Large intestine (tissue), 3 donors: ENCODE data around the gene NR4A2. TPM values are rescaled to one million over a fixed set of nuclear protein-coding genes. Genes with fewer than 3 reads are reported as not detected.
A peak's percentile ranks its signal among the peaks of the same experiment; 100 is the strongest.

Experiments
- DNase-seq, 2 donors: peaks; one replicate each; pipeline versions ENCODE4 v3.0.0 to v3.0.0-alpha.2; 2013
- H3K27ac ChIP-seq: one replicate; pipeline ENCODE4 v1.5.1; 2013; ENCODE audit warnings: low read length
- H3K27me3 ChIP-seq: 2 replicates; pipeline ENCODE4 v1.6.1; 2013; ENCODE audit warnings: low read length; ENCODE audit not compliant: control insufficient read depth, insufficient read depth
- H3K36me3 ChIP-seq: 2 replicates; pipeline ENCODE4 v1.6.1; 2013; ENCODE audit warnings: low read length; ENCODE audit not compliant: control insufficient read depth, insufficient read depth
- H3K4me1 ChIP-seq: one replicate; pipeline ENCODE4 v1.6.1; 2013; ENCODE audit warnings: low read length; ENCODE audit not compliant: control insufficient read depth, insufficient read depth
- H3K4me3 ChIP-seq: one replicate; pipeline ENCODE4 v1.5.1; 2013; ENCODE audit warnings: low read length
- H3K9me3 ChIP-seq: one replicate; pipeline ENCODE4 v1.6.1; 2013; ENCODE audit warnings: mild to moderate bottlenecking, low read depth, low read length, moderate library complexity; ENCODE audit not compliant: control insufficient read depth
- WGBS: methylation state at CpG from one replicate; pipeline ENCODE4 v1.1.5; 2013; ENCODE audit warnings: low lambda C conversion rate; ENCODE audit not compliant: insufficient coverage; 5-methylcytosine and 5-hydroxymethylcytosine counted together
- polyA plus RNA-seq: library from polyadenylated mRNA; unstranded; fragments of 120-200 nt; gene quantifications from one replicate; pipeline ENCODE4 v1.2.1, GENCODE V29; 2013

Gene NR4A2
- polyA plus RNA-seq, 1 donor, result 3.4 TPM

DNA sequence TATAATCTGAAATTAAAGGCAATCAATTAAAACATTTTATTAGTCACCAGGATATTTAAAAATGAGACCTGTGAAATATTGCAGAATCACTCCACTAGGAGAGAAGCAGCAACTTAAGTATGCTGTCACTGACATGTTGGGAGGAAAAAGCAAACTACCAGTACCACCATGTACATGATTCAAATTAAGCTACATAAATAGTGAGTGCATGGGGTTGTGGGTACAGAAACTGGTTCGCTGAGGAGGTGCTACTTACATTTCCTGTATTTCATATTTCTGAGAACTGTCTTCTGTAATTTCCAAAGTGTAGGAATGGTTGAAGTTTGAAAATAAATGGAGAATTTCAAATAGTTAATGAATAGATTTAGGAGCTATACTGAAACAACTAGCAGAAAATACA, 7.9 kb upstream of the NR4A2 start:
- DNase-seq, result no peak
- H3K4me1 ChIP-seq, result peaks cover 5% of the 10 kb centered on the region
- H3K27me3 ChIP-seq, result no peaks in the 10 kb centered on the region
- no CpG with 5 or more reads among the region's 1 CpG for WGBS
- H3K4me3 ChIP-seq, result no peak overlapping the region
- no peaks in the 10 kb centered on the region for H3K9me3 ChIP-seq
- H3K27ac ChIP-seq, result no peak overlapping the region
- no peaks in the 10 kb centered on the region for H3K36me3 ChIP-seq

DNA sequence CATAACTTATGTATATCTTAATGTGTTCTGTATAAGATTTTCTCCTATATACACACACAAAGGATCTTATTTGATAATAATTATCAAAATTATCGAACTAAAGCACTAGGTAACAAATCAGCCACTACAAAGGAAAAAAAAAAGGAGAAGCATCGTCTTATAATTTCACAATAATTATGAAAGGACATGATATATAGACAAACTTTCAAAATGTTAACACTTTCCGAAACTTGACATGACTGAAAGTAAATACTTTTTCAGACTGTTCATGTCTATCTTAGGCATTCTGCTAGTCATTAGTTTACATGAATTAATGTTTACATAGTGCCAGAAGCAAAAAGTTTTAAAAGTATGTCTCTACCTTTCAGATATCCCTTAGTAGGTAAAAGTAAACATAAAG, 7.3 kb upstream of the NR4A2 start:
- no peaks in the 10 kb centered on the region for H3K36me3 ChIP-seq
- H3K4me3 ChIP-seq, result no peak overlapping the region
- H3K27me3 ChIP-seq, result no peaks in the 10 kb centered on the region
- no peak for DNase-seq
- H3K4me1 ChIP-seq, result peaks cover 5% of the 10 kb centered on the region
- H3K27ac ChIP-seq, result no peak overlapping the region
- WGBS, result 85% methylated on average over 2 of the region's 3 CpGs
- H3K9me3 ChIP-seq, result no peaks in the 10 kb centered on the region

DNA sequence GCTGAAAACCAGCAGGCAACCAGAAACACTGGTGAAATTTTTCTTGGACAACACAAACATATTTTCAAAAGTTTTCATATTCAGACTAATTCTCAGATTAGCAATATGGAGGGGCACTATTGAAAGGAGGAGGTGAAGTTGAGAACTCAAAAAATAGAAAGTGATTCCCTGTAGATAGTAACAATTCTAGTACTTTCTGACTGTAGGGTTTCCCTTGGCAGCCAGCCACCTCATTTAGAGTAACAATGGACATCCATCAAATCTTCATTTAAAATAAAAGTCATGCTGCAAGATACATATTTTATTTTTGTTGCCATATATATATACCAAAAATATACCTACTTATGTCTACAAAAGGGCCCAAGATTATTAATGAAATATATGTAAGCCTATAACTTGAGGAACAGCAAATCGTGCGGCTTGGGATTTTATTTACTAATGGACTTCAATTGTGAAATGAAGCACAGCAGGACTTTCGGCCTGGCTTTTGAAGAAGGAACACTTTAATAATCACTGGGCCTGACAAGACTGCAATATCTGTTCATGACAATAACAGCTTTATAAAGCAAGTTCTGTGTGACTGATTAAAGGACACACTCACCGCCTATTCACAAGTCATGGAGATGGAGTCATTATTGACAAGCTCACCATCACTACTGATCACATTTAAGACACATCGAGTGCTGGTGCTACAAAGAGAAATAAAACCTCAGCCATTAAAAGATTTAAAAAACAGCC, 6.8 kb upstream of the NR4A2 start:
- Histone ChIP-seq H3K27ac (no peak overlapping the region), H3K36me3 (no peaks in the 10 kb centered on the region), H3K9me3 (no peaks in the 10 kb centered on the region), H3K4me3 (no peak overlapping the region), H3K4me1 (peaks cover 5% of the 10 kb centered on the region), H3K27me3 (no peaks in the 10 kb centered on the region)
- DNase-seq, result no peak
- WGBS, result no CpG with 5 or more reads among the region's 5 CpGs

DNA sequence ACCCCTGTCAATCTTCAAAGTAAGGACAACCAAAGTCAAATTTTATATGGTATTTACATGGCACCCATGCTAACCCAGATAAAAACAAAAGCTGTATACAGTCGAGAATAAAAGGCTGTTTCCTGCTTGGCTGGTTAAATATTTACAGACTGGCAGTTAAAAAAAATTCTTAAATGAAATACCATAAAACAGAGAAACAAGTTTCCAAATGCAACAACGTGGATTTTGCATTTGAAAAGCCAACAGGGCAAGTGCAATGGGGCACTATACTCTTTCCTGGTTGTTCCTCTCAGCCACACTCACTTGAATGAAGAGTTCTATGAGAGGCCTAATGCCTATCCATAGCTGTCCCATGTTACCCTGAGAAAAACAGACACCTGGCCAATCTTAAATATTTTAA, 6.1 kb upstream of the NR4A2 start:
- Histone ChIP-seq H3K27me3 (peaks cover 2% of the 10 kb centered on the region), H3K4me1 (peaks cover 5% of the 10 kb centered on the region), H3K36me3 (no peaks in the 10 kb centered on the region), H3K27ac (peak overlapping the region; percentile 53), H3K4me3 (no peak overlapping the region), H3K9me3 (peaks cover 4% of the 10 kb centered on the region)
- 0% methylated on average over 1 of the region's 2 CpGs for WGBS
- peak in 1 of 2 donors; percentile 75 for DNase-seq

DNA sequence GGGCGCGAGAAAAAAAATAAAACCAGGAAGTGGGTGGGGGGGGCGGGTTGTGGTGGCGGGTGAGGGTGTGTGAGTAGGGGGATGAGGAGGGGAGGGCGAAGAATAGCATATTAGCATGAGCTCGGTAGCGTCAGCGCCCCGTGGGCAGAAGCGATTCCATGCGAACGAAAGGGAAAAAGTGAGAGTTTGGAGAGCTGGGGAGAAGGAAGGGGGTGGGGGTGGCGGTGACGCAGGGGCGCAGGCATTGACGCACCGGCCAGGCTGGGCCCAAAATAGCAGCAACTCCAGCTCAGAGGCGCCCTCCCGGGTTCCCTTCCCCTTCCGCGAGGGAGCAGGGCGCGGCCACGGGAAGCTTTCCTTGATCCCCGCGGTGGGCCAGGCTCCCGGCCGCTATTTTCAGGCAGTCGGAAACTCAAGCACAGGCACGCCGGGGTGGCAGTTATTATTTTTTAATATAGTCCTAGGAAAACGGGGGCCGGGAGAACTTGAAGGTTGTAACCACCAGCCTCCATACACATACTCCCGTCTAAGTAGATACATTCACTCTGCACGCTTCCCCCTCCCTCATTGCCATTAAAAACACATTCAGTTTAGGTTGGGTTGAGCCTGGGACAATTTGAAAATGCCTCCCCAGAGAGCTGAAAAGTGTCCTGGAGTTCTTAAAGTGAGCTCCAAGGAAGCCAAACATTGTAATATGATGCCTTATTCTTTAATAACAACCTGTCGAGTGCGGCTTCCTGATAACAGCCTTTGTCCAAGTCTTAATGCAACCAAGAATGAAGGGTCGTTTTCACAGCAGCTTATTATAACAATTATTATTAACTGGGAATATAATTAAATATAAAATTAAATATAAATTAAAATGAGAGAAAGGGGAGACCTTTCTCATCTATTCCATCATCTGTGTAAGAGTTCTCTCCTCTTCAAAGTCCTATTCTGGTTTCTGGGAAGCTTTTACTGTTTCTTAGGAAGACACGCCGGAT, 2.3 kb upstream of the NR4A2 start:
- Histone ChIP-seq H3K9me3 (peaks cover 4% of the 10 kb centered on the region), H3K4me1 (peaks cover 19% of the 10 kb centered on the region), H3K27me3 (peaks cover 35% of the 10 kb centered on the region), H3K36me3 (no peaks in the 10 kb centered on the region), H3K4me3 (peak overlapping the region; percentile 83), H3K27ac (peak overlapping the region; percentile 76)
- WGBS, result 2% methylated on average over 7 of the region's 40 CpGs
- DNase-seq, result peak; percentile 76 to 85

DNA sequence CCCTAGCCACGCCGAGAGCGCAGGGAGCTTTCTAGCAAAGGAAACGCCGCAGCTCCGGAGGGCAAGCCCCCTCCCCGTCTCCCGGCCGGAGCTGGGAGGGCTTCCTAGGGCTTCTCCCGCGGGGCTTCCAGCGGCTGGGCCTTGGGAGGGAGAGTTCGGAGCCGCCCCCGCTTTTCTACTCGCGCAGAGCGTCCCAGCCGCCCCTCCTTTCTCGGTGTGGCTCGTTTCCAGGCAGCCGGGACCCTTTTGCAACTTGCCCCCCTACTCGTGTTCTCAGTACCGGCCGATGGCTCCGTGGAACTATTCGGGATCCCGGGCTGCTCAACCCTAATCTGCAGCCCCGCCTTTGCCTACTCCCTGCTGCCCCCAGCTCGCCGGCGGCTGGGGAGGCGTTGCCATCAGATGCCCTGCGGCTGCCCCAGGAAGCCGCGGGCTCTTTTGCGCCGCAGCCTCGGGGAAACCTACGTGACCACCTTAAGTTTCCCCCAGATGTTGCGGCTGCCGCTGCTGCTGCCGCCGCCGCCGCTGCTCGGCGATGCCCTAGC, 1.5 kb upstream of the NR4A2 start:
- Histone ChIP-seq H3K4me3 (peak overlapping the region; percentile 83), H3K36me3 (no peaks in the 10 kb centered on the region), H3K27me3 (peaks cover 42% of the 10 kb centered on the region), H3K27ac (peak overlapping the region; percentile 76), H3K9me3 (peaks cover 9% of the 10 kb centered on the region), H3K4me1 (peaks cover 27% of the 10 kb centered on the region)
- DNase-seq, result peak in 1 of 2 donors; percentile 74
- WGBS, result 0% methylated on average over 1 of the region's 48 CpGs

DNA sequence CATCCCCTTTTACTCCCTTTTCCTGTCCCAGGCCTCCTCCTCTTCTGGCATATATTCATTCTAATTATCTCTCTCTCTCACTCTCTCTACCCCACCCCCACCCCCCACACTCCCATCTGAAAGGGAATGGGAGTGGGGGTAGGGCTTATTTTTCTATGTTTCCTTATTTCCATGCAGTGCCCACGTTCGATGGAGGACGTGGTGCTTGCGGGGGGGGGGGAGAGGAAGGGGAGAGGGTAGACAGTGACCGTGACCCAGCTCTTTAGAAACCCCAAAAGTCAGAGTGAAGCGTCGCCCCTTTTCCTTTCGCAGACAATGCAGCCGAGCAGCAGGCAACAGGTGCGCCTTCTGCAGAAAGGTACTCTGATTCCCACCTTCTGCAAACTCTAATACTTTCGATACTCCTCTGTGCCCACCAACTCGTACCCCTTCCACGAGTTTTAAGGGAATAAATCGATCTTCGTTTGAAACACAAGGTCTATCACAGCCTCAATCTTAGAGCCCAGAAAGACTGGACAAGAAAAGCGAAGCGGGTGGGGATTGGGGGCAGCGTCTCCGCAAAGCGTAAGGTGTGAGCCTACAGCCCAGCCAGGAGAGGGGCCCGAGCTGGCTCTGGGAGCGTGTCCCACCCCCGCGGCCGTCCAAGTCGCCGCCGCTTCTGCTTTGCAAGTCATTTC, 891 bp upstream of the NR4A2 start:
- peak overlapping the region; percentile 83 for H3K4me3 ChIP-seq
- H3K27me3 ChIP-seq, result peaks cover 48% of the 10 kb centered on the region
- DNase-seq, result no peak
- WGBS, result no CpG with 5 or more reads among the region's 28 CpGs
- H3K27ac ChIP-seq, result peak overlapping the region; percentile 76
- peaks cover 26% of the 10 kb centered on the region for H3K4me1 ChIP-seq
- peaks cover 10% of the 10 kb centered on the region for H3K9me3 ChIP-seq
- no peaks in the 10 kb centered on the region for H3K36me3 ChIP-seq

DNA sequence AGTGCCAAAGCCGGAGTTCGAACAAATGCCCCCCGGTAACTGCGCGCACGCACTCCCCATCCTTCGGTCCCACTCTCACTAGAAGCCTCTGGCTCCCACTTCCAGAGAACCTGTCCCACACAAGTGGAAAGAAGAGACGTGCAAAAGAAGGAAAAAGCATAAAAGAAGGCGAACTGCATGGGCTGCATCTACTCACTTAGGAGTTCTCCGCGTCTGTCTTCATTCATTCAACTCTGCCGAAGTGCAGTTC, 312 bp downstream of the NR4A2 start:
- Histone ChIP-seq H3K27ac (peak overlapping the region; percentile 62), H3K36me3 (no peaks in the 10 kb centered on the region), H3K9me3 (peaks cover 14% of the 10 kb centered on the region), H3K27me3 (peaks cover 61% of the 10 kb centered on the region), H3K4me1 (peaks cover 24% of the 10 kb centered on the region), H3K4me3 (peak overlapping the region; percentile 83)
- WGBS, result no CpG with 5 or more reads among the region's 12 CpGs
- DNase-seq, result no peak

DNA sequence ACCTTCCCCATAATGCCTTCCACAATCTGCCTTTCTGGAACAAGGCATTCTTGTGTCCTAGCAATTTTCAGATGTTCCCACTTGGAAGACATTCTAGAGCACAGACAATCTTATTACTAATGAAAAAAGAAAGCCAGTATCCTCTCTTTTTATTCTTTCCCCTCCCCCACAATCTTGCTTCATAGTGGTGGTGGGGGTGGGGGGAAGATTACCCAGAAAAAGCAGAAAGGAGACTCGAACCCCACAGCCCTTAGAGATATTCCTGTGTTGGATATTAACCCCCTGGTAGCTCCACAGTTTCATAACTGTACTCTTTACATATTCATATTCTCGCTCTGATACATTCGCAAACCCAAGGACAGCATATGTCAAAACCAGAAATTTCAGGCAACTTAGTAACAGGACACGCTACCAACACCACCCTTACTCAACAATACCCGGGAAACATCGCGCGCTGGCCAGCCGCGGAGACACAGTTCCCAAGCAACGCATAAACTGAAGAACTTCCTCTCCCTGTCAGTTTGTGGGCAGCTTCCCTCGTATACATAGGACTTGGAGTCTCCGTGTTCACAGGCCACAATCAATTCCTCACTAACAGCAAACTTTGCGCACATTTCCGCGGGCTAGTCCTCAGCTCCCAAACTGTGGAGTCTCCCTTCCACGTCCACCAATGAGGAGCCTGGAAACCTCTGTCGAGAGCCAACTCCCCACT, 793 bp downstream of the NR4A2 start:
- peak overlapping the region; percentile 62 for H3K27ac ChIP-seq
- peak; percentile 66 to 85 for DNase-seq
- WGBS, result no CpG with 5 or more reads among the region's 18 CpGs
- peak overlapping the region; percentile 83 for H3K4me3 ChIP-seq
- peaks cover 24% of the 10 kb centered on the region for H3K4me1 ChIP-seq
- H3K9me3 ChIP-seq, result peaks cover 14% of the 10 kb centered on the region
- H3K36me3 ChIP-seq, result no peaks in the 10 kb centered on the region
- H3K27me3 ChIP-seq, result peaks cover 65% of the 10 kb centered on the region
